NB4 (cell line): ENCODE results near the gene PRPF6.

Experiments used
- DNase-seq: peaks from one replicate; pipeline ENCODE4 v3.0.0; 2010; ENCODE audit warnings: low read depth
- H3K4me3 ChIP-seq: one replicate; pipeline ENCODE4 v1.5.1; 2011; ENCODE audit warnings: mild to moderate bottlenecking, low read depth, low read length, moderate library complexity
- MYC ChIP-seq: IDR thresholded peaks from 2 replicates; pipeline ENCODE4 v1.6.1; 2011; ENCODE audit warnings: low read depth, low read length
- POLR2A ChIP-seq: IDR thresholded peaks from 2 replicates; pipeline ENCODE4 v1.6.1; 2011; ENCODE audit warnings: mild to moderate bottlenecking; ENCODE audit not compliant: insufficient read length; ENCODE audit errors: extremely low read depth
- TF ChIP-seq, protein P1 (sequence below): IDR thresholded peaks from 2 replicates; pipeline ENCODE4 v1.6.1; 2011; ENCODE audit warnings: low read depth, low read length
- TF ChIP-seq, protein P2 (sequence below): IDR thresholded peaks from one replicate; pipeline ENCODE4 v1.5.1; 2012; ENCODE audit warnings: low read depth, low read length

PRPF6 gene

DNA sequence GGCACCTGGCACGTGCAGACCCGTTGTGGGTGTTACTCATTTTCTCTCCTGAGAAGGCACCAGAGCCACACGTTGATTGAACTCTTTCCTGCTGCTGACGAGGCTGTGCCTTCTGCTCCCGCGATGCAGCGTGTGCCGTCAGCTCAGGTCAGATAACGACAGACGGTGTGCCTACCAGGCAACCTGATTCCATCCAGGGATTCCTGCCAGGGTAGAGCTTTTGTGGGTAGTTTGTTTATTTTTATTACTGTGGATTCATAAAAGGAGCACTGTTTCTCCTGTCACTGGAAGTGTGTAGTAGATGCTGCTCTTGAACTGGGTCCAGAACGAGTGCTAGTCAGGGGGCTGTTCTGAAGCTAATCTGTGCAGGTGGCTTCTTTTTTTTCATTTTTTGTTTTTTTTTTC, 20.7 kb downstream of the PRPF6 start:
- no peak overlapping the region for H3K4me3 ChIP-seq
- no peak for DNase-seq
- TF ChIP-seq POLR2A: no peak
- TF ChIP-seq, protein P1, sequence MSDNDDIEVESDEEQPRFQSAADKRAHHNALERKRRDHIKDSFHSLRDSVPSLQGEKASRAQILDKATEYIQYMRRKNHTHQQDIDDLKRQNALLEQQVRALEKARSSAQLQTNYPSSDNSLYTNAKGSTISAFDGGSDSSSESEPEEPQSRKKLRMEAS: no peak

GRCh38 chr20:64003960-64004725, 23.2 kb downstream of the PRPF6 start:
- no peak overlapping the region for H3K4me3 ChIP-seq
- DNase-seq: no peak

DNA sequence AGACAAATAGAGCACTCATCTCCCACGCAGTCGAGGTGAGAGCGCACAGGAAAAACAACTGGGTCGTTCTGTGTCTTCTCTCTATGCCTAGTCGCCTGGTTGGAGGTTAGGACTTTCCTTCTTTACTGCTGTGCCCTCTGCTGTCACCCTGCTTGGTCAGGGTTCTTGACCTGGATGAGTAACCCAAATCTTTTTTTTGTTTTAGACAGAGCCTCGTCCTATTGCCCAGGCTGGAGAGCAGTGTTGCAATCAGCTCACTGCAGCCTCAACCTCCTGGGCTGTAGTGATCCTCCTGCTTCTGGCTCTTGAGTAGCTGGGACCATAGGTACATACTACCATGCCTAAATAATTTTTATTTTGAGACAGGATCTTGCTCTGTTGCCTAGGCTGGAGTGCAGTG, 24.5 kb downstream of the PRPF6 start:
- peak; percentile 25 for DNase-seq
- no peak for TF ChIP-seq POLR2A
- TF ChIP-seq MYC: no peak
- TF ChIP-seq, protein P2, sequence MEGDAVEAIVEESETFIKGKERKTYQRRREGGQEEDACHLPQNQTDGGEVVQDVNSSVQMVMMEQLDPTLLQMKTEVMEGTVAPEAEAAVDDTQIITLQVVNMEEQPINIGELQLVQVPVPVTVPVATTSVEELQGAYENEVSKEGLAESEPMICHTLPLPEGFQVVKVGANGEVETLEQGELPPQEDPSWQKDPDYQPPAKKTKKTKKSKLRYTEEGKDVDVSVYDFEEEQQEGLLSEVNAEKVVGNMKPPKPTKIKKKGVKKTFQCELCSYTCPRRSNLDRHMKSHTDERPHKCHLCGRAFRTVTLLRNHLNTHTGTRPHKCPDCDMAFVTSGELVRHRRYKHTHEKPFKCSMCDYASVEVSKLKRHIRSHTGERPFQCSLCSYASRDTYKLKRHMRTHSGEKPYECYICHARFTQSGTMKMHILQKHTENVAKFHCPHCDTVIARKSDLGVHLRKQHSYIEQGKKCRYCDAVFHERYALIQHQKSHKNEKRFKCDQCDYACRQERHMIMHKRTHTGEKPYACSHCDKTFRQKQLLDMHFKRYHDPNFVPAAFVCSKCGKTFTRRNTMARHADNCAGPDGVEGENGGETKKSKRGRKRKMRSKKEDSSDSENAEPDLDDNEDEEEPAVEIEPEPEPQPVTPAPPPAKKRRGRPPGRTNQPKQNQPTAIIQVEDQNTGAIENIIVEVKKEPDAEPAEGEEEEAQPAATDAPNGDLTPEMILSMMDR: no peak
- TF ChIP-seq, protein P1: no peak
- no peak overlapping the region for H3K4me3 ChIP-seq

More at GRCh38 chr20:64003960-64004725, 23.2 kb downstream of the PRPF6 start:
- TF ChIP-seq MYC (no peak), POLR2A (no peak)
- TF ChIP-seq, protein P1: no peak
- TF ChIP-seq, protein P2: no peak

DNA sequence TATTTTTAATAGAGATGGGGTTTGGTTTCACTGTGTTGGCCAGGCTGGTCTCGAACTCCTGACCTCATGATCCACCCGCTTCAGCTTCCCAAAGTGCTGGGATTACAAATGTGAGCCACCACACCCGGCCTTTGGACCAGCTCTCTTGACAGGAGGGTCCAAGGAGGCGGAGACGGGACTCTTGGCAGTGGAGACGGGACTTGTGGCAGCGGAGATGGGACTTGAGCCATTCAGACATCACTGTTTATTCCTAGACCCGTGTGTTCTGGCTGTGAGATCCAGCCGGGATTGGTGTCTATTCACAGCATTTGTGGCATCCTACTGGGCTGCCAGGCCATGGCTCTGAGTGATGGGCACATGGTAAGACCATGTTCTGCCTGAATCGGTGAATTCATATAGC, 25.6 kb downstream of the PRPF6 start:
- TF ChIP-seq, protein P1: no peak
- TF ChIP-seq MYC (no peak), POLR2A (no peak)
- TF ChIP-seq, protein P2: no peak
- DNase-seq: no peak
- H3K4me3 ChIP-seq: no peak overlapping the region

- TF ChIP-seq MYC: no peak
- H3K4me3 ChIP-seq: no peak overlapping the region
- DNase-seq: no peak
These were observed 26.0 kb downstream of the PRPF6 start for GRCh38 chr20:64006902-64007301.

DNA sequence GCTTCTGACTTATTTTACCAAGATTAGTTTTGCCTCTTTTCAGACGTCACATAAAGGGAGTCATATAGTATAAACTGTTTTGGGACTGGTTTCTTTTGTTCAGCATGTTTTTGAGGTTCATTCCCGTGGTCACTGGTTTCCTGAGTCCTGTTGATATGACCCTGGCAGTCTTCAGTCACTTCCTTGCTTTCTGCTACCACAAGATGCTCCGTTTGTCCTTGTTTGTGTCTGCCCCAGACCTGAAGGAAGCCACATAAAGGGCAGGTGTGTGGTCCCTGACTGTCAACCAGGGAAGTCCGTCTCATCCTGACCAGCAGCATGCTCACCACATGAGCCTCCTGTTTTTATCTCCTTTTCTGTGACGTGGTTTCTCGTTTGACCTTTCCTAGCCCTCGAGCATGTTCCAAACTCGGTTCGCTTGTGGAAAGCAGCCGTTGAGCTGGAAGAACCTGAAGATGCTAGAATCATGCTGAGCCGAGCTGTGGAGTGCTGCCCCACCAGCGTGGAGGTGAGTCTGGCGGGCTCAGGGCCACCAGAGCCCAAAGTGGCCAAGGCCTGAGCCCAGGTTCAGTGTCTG, 29.0 kb downstream of the PRPF6 start:
- no peak for DNase-seq
- TF ChIP-seq, protein P1: no peak
- TF ChIP-seq POLR2A (no peak), MYC (no peak)
- TF ChIP-seq, protein P2: no peak
- no peak overlapping the region for H3K4me3 ChIP-seq
